Measurements from ENCODE around the gene EQTN.

The EQTN gene

DNA sequence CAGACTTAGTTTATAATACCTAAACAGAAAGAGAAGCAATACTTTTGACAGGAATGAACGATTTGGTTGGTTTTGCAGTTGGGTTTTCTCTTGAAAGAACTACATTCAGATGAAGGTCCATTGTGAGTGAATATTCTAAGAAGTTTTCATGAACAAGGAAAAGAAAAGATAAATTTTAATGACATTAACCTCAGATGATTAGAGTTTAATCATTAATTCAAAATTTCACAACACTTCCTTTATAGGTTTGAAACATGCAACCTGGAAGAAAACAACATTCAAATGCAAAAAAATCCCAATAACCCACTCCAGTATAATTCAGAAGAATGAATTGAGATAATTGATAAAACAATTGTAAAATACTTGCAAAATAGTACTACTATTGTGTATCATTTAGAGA, 23.8 kb downstream of the EQTN start:
- TF ChIP-seq, protein P1, sequence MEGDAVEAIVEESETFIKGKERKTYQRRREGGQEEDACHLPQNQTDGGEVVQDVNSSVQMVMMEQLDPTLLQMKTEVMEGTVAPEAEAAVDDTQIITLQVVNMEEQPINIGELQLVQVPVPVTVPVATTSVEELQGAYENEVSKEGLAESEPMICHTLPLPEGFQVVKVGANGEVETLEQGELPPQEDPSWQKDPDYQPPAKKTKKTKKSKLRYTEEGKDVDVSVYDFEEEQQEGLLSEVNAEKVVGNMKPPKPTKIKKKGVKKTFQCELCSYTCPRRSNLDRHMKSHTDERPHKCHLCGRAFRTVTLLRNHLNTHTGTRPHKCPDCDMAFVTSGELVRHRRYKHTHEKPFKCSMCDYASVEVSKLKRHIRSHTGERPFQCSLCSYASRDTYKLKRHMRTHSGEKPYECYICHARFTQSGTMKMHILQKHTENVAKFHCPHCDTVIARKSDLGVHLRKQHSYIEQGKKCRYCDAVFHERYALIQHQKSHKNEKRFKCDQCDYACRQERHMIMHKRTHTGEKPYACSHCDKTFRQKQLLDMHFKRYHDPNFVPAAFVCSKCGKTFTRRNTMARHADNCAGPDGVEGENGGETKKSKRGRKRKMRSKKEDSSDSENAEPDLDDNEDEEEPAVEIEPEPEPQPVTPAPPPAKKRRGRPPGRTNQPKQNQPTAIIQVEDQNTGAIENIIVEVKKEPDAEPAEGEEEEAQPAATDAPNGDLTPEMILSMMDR (IDR thresholded peaks at IDR 0.05; ENCODE audit: control insufficient read depth, insufficient read depth, low read depth, low read length, missing control alignments), result no peak
- no peak for DNase-seq (ENCODE audit: low read depth)
- no peak overlapping the region for H3K4me3 ChIP-seq (ENCODE audit: control insufficient read depth, low read depth, low read length)

DNA sequence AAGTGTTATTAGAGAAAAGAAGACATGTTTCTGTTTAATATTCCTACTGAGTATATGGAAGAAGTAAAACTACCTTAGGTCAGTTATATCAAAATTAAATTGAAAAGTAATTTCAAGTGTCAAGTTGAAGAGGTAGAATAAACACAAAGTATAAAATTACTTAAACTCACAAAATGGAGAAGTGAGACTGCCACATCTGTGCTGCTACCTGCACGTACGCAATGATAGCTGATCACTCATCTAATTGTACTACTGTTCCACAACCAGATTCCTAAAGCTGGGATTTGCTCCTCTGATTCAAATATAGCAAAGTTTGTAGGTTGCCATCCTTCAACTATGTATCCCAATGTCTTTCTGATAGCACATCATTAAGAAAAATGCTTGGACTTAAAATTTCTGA, 24.8 kb downstream of the EQTN start:
- H3K4me3 ChIP-seq (ENCODE audit: control insufficient read depth, low read depth, low read length), result no peak overlapping the region
- no peak for DNase-seq (ENCODE audit: low read depth)
- TF ChIP-seq, protein P1 (IDR thresholded peaks at IDR 0.05; ENCODE audit: control insufficient read depth, insufficient read depth, low read depth, low read length, missing control alignments), result no peak

DNA sequence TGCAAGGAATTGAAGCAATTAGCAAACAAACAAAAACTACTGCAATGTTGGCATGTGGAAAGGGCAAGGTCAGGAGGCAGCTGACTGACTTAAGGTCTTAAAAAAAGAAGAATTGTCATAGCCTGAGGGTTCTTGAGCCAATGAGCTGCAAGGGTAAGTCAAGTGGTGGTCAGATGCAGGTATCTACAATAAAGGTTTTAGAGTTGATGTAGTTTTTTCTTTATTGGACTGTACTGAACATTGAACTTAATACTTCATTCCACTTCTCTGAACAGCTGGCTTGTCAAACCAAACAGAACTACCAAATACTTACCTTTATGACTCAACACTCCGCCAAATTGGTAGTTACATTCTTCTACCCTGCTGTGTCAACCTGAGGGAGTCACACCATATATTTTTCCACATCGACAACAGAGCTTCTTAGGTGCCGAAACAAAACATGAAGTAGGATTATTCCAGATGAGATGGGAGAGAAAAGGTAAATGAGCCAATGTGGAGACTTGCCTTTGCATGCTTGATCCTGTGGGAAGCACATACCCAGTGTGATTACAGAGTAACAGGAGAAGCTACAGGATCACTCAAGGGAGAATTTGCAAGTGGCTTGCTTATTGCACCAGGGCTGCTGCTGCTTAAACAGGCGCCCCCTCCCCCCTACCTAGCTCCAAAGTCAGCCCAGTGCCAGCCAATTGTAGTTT, 35.3 kb downstream of the EQTN start:
- DNase-seq (ENCODE audit: low read depth), result no peak
- TF ChIP-seq, protein P1 (IDR thresholded peaks at IDR 0.05; ENCODE audit: control insufficient read depth, insufficient read depth, low read depth, low read length, missing control alignments), result no peak
- H3K4me3 ChIP-seq (ENCODE audit: control insufficient read depth, low read depth, low read length), result no peak overlapping the region

DNA sequence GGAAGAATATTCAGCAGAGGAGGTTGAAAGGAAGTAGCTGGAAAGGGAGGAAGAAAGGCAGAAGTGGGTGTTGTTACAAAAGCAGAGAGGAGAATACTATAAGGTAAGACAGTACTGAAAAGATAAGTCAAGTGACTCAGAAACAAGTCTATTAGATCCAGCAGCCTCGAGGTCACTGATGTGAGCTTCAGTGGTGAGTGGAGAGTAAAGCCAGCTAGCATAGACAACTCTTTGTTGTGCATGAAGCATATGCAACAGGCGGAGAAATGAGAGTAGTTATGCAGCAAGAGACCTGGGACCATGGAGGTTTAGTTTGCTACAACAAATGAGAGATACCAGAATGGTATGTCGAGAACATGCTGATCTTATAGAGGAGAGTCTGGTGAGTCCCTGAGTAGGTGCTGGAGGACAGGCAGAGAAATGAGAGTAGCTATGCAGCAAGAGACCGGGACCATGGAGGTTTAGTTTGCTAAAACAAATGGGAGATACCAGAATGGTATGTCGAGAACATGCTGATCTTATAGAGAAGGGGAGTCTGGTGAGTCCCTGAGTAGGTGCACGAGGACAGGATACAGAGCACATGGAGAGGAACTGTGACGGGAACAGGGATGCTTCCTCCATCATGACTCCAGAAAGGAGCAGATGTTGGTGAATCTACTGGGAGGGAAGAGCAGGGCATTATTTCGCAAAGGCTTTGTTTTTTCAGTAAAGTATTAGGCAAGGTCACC, 36.0 kb downstream of the EQTN start:
- no peak overlapping the region for H3K4me3 ChIP-seq (ENCODE audit: control insufficient read depth, low read depth, low read length)
- no peak for DNase-seq (ENCODE audit: low read depth)
- TF ChIP-seq, protein P1 (IDR thresholded peaks at IDR 0.05; ENCODE audit: control insufficient read depth, insufficient read depth, low read depth, low read length, missing control alignments), result no peak

DNA sequence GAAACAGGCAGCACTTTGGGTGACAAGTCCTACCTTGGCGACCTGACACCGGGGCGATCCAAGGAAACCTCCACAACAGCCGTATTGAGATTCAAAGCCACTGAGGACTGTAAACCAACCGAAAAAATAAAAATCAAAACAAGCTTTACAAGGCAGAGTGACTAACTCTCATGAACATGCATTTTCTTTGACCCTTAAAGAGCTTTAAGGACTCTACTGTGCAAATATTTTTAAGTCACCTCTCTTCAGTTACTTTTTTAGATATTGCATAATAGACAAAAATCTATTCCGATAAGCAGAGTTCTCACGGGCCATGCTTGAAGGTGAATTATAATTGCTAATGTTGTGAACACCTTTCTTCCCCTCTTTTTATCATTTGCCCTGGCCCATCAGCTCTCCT, 38.3 kb downstream of the EQTN start:
- TF ChIP-seq, protein P1 (IDR thresholded peaks at IDR 0.05; ENCODE audit: control insufficient read depth, insufficient read depth, low read depth, low read length, missing control alignments), result no peak
- no peak for DNase-seq (ENCODE audit: low read depth)

DNA sequence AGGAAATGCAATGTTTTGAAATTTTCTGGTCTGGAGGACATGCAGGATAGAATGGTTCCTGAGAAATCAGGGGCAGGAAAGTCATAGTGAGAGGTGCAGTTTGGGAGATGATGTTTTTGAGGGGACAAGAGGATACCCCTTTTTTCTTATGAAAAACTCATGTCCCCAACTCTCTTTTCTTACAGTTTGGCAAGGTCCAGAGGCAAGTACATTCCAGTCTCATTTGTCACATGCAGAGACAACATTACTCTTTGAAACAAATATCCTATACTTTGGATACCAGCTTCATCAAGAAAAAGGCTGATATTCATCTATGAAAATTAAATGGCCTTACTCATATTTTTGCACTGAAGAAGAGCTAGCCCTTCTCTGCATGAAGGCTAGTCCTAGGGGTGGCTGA, 48.2 kb downstream of the EQTN start:
- no peak for DNase-seq (ENCODE audit: low read depth)
- TF ChIP-seq, protein P1 (IDR thresholded peaks at IDR 0.05; ENCODE audit: control insufficient read depth, insufficient read depth, low read depth, low read length, missing control alignments), result no peak
- no peak overlapping the region for H3K4me3 ChIP-seq (ENCODE audit: control insufficient read depth, low read depth, low read length)

More for the DNA sequence above, 38.3 kb downstream of the EQTN start:
- no peak overlapping the region for H3K4me3 ChIP-seq (ENCODE audit: control insufficient read depth, low read depth, low read length)
